Ectodermal cell (in vitro differentiated cells): ENCODE data around the gene ZACN.

ENCODE experiments used
- H3K27ac ChIP-seq: 2 replicates; pipeline ENCODE4 v1.7.0; 2013; ENCODE audit warnings: mild to moderate bottlenecking, low read depth, low read length; ENCODE audit not compliant: insufficient read depth, poor library complexity, severe bottlenecking
- H3K27me3 ChIP-seq: 2 replicates; pipeline ENCODE4 v1.7.0; 2013; ENCODE audit warnings: mild to moderate bottlenecking, low read length; ENCODE audit not compliant: insufficient read depth, control insufficient read depth, poor library complexity, severe bottlenecking
- H3K36me3 ChIP-seq: one replicate; pipeline ENCODE4 v1.7.0; 2013; ENCODE audit warnings: low read length; ENCODE audit not compliant: control insufficient read depth, insufficient read depth
- H3K4me1 ChIP-seq: one replicate; pipeline ENCODE4 v1.7.0; 2013; ENCODE audit warnings: low read length; ENCODE audit not compliant: control insufficient read depth, insufficient read depth
- H3K4me3 ChIP-seq: 2 replicates; pipeline ENCODE4 v1.7.0; 2013; ENCODE audit warnings: low read depth, low read length, control low read depth; ENCODE audit not compliant: insufficient read depth
- H3K9me3 ChIP-seq: 2 replicates; pipeline ENCODE4 v1.7.0; 2013; ENCODE audit warnings: mild to moderate bottlenecking, low read length, moderate library complexity; ENCODE audit not compliant: control insufficient read depth
- WGBS, 2 experiments: methylation state at CpG; one replicate each; pipeline ENCODE4 v1.1.7; 2013; ENCODE audit warnings: missing lambda C conversion rate in 2 of 2; 5-methylcytosine and 5-hydroxymethylcytosine counted together

ZACN gene

GRCh38 chr17:76081295-76082210 lies 2.6 kb downstream of the ZACN start:
- Histone ChIP-seq H3K4me1 (peaks cover 19% of the 10 kb centered on the region), H3K4me3 (no peak overlapping the region), H3K36me3 (peaks cover 23% of the 10 kb centered on the region), H3K9me3 (no peaks in the 10 kb centered on the region), H3K27me3 (peaks cover 37% of the 10 kb centered on the region), H3K27ac (no peak overlapping the region)
- WGBS, 2 experiments = 90 to 91% methylated on average over 27 of the region's 27 CpGs

GRCh38 chr17:76082326-76083251 lies 3.6 kb downstream of the ZACN start:
- 91 to 93% methylated on average over 20 of the region's 20 CpGs for WGBS, 2 experiments
- Histone ChIP-seq H3K27ac (no peak overlapping the region), H3K9me3 (no peaks in the 10 kb centered on the region), H3K4me3 (no peak overlapping the region), H3K36me3 (peaks cover 26% of the 10 kb centered on the region), H3K27me3 (peaks cover 27% of the 10 kb centered on the region), H3K4me1 (peaks cover 16% of the 10 kb centered on the region)

- H3K36me3 ChIP-seq = peaks cover 35% of the 10 kb centered on the region
- H3K27ac ChIP-seq = no peak overlapping the region
- H3K4me1 ChIP-seq = peaks cover 16% of the 10 kb centered on the region
- H3K4me3 ChIP-seq = no peak overlapping the region
- no peaks in the 10 kb centered on the region for H3K9me3 ChIP-seq
- 90 to 94% methylated on average over 15 of the region's 15 CpGs for WGBS, 2 experiments
- H3K27me3 ChIP-seq = peaks cover 16% of the 10 kb centered on the region
Measured at GRCh38 chr17:76083536-76084182, 4.7 kb downstream of the ZACN start.

DNA sequence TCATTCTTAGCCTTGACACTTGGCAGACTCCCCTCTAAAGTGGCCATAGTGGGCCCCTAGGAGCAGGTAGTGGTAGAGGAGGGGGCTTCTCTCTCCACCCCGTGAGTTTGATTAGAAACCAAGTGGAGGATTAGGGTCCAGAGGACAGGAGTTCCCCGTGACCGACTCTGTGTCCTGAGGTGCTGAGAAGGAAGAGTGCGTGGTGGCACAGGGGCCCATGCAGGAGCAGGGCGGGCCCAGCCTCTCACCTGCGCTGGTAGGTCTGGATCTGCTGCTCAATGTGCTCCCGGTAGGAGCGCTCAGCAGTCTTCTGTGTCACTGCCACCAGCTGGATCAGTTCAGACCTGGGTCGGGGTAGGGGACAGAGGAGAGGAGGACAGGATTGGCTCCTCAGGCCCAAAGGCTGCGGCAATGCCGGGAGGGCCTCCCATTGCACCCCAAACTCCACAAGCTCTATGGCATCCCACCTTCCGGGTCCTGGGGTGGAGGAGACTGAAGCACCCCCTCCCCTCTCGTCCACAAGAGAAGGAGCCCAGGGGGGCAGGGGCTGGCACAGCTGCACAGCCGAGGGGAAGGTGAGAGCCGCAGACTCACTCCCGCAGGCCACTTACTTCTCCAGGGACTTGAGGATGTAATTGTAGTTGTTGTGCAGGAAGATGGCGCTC lies 6.2 kb downstream of the ZACN start:
- H3K36me3 ChIP-seq = peaks cover 42% of the 10 kb centered on the region
- H3K27ac ChIP-seq = no peak overlapping the region
- H3K9me3 ChIP-seq = no peaks in the 10 kb centered on the region
- H3K27me3 ChIP-seq = peaks cover under 1% of the 10 kb centered on the region
- WGBS, 2 experiments = 82% methylated on average over 17 of the region's 17 CpGs
- H3K4me1 ChIP-seq = peaks cover 6% of the 10 kb centered on the region
- no peak overlapping the region for H3K4me3 ChIP-seq

DNA sequence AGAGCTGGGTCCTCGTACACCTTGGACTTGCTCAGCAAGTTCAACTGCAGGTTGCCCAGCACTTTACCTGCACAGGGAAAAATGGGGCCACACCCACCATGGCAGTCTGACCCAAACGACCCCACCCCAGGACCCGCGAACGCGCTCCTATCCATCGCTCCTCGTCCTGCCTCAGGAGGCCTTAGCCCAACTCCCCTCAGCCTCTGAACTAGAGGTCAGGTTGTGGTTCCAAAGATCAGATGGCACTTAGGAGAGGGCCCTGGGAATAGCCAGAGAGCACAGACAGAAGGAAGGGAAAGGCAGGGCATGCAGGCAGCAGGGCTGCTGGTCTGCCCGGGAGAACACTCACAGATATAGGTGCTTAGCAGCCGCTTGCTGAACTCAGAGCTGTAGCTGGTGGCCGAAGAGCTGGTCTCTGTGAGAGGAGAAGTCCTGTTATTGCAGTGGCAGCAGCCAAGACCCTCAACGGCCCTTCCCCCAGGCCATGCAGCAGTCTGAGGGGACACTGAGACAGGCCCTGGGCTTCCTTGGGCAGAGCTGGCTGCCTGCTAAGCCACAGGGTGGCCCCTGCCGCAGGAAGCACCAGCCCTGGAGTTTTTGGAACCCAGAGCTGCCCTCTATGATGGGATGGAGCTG lies 6.9 kb downstream of the ZACN start:
- Histone ChIP-seq H3K27ac (no peak overlapping the region), H3K4me3 (no peak overlapping the region), H3K36me3 (peaks cover 42% of the 10 kb centered on the region), H3K9me3 (no peaks in the 10 kb centered on the region), H3K27me3 (no peaks in the 10 kb centered on the region), H3K4me1 (no peaks in the 10 kb centered on the region)
- 95% methylated on average over 13 of the region's 13 CpGs for WGBS, 2 experiments

GRCh38 chr17:76086384-76086783 lies 7.4 kb downstream of the ZACN start:
- WGBS, 2 experiments = 96% methylated on average over 9 of the region's 9 CpGs
- H3K27ac ChIP-seq = no peak overlapping the region
- no peak overlapping the region for H3K4me3 ChIP-seq
- H3K4me1 ChIP-seq = no peaks in the 10 kb centered on the region
- H3K27me3 ChIP-seq = no peaks in the 10 kb centered on the region
- H3K36me3 ChIP-seq = peaks cover 42% of the 10 kb centered on the region
- H3K9me3 ChIP-seq = no peaks in the 10 kb centered on the region

- Histone ChIP-seq H3K27me3 (no peaks in the 10 kb centered on the region), H3K4me3 (no peak overlapping the region), H3K27ac (no peak overlapping the region), H3K9me3 (no peaks in the 10 kb centered on the region), H3K36me3 (peaks cover 50% of the 10 kb centered on the region), H3K4me1 (no peaks in the 10 kb centered on the region)
- WGBS, 2 experiments = 92 to 93% methylated on average over 11 of the region's 11 CpGs
Measured at GRCh38 chr17:76087531-76087930, 8.5 kb downstream of the ZACN start.

DNA sequence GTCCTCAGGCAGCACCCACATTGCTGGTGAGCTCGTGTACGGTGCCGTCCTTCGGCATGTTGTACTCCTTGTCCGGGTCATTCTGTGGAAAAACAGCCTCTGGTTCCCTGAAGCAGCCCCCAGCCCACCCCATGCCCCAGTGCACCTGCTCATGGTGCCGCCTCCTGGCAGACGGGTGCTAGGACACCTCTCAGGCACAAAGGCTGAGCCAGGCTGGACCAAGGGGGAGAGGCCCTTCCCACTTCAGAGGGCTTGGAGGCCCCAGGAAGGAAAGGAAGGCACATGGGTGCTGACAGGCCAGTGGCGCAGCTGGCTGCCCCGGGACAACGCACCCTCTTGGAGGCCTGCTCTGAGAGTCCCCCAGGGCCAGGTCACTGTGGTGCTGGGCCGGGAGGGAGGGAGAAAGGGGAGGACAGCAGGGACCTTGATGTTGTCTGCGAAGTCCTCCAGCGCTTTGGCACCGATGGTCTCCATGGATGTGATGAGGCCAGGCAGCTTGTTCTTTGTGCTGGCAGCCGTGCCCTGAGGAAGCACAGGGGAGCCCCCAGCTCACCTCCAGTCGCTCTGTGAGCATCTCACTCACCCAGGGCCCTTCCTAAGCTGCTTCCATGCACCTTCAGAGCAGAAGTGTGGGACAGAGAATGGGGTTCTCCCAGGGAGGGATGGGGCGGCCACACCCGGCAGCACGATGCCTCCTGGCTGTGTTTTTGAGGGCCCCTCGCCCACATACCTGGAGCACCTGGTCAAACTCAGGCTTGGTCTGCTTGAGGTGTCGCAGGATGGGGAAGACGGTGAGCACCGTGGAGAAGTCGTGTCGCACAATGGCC lies 9.3 kb downstream of the ZACN start:
- no peak overlapping the region for H3K4me3 ChIP-seq
- no peak overlapping the region for H3K27ac ChIP-seq
- no peaks in the 10 kb centered on the region for H3K9me3 ChIP-seq
- WGBS, 2 experiments = 91 to 92% methylated on average over 25 of the region's 25 CpGs
- peaks cover 58% of the 10 kb centered on the region for H3K36me3 ChIP-seq
- no peaks in the 10 kb centered on the region for H3K27me3 ChIP-seq
- no peaks in the 10 kb centered on the region for H3K4me1 ChIP-seq
